HG02884 (cell line): ENCODE measurements around the gene SYT2.
"Not testable (repeated sequence)": the region's sequence is repeated elsewhere in the genome, so short reads cannot be mapped to it uniquely, and the experiment has no call there.

ENCODE experiments used
- ATAC-seq: cut with Tn5 transposase; IDR thresholded peaks from one replicate; pipeline ENCODE4 v1.9.1; 2021; ENCODE audit warnings: mild to moderate bottlenecking, moderate library complexity; ENCODE audit not compliant: unreplicated experiment

The SYT2 gene

GRCh38 chr1:202710070-202711045 is at the start of gene SYT2:
Gene SYT2 (minus strand): TSS chr1:202710454. CDS start chr1:202605772, 104,682 bp downstream.
- ATAC-seq, result no peak

DNA sequence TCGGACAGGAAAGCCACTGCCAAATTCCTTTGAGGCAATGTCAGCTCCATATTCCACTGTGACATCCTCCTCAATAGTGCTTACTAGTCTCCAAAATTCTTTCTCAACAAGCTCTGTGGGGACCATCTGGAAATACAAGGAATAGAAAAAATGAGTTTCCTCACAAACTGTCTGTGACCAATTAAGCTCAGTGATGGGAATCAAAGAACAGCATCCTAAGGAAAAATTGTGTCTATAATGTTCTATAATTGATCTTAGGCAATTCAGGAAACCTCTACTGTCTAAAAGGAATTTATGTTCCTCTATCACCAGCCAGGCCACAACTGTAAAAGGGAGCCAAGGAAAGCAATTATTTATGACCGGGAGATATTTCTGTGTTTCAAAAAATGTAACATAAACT is 46.1 kb upstream of the SYT2 start:
- no peak for ATAC-seq

GRCh38 chr1:202754293-202754692 is 44.0 kb upstream of the SYT2 start:
- ATAC-seq, result no peak

DNA sequence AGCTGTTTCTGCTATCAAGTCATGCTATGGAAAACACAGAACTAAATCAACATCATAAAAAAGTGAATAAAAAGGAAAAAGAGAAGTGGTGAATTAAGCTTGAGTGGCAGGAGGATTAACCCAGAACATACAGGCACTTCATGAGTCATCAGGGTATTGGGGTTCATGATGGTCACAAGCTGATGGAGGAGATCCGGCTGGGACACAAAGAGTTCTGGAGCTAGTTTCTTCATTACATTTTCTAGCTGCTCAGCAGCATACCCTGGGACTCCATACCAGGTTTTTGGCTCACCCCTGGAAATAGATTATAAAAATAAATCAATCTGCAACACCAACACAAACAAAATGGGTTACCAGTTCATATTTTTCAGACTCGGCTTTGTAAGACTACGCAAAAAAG is 42.5 kb upstream of the SYT2 start:
- no peak for ATAC-seq

- no peak for ATAC-seq
Observed at GRCh38 chr1:202750761-202751160, 40.5 kb upstream of the SYT2 start.

DNA sequence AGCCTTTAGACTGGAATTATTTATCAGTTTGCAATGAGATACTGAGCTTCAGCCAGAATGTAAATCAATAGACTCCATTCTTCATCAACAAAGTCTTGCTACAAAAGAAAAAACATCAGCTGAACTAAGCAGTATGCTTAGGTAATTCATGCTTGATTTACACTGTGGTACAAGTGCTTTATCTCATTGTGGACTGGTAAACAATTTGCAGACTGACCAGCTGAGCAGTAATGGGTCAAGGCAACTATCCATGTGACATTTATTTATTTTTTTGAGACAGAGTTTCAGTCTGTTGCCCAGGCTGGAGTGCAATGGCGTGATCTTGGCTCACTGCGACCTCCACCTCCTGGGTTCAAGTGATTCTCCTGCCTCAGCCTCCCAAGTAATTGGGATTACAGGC is 39.8 kb upstream of the SYT2 start:
- no peak for ATAC-seq

- no peak for ATAC-seq
Observed at GRCh38 chr1:202745323-202745888, 35.2 kb upstream of the SYT2 start.

GRCh38 chr1:202744770-202745169 is 34.5 kb upstream of the SYT2 start:
- ATAC-seq, result not testable (repeated sequence)

DNA sequence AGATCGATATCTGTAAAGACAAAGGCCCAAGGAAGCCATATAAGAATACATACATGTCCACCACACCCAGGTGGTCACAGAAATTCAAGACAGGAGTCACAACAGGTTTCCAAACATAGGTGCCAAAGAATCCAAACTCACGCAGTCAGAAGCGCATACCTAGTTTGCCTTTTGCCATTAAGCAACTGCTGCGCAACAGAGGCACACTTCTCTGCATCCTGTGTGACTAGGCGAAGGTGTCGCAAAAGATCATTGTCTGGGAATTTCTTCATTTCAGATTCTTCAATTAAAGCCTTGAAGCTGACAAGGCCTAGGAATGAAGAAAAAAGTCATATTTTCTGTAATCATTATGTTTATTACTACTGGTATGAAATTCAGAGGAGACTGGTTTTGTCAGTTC is 32.2 kb upstream of the SYT2 start:
- no peak for ATAC-seq

DNA sequence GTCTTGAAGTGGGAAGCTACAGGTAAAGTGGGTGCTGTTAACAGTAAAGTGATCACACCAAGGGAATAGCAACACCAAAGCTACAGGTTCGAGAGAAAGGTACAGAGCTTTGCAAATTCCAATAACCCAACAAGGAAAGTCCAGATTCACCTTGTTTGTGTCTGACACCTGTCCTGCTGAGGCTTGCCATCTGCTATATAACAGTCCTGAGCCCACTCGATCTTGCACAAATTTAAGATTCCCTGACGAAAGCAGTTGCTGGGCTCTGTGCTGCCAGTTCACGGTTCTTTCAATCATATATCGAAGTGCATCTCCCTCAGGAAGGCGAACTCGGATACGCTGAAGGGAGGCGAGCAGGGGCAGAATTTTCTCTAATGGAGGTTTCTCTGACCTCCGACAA is 23.0 kb upstream of the SYT2 start:
- ATAC-seq, result no peak

GRCh38 chr1:202728951-202729350 is 18.7 kb upstream of the SYT2 start:
- no peak for ATAC-seq

GRCh38 chr1:202725526-202725925 is 15.3 kb upstream of the SYT2 start:
- no peak for ATAC-seq

DNA sequence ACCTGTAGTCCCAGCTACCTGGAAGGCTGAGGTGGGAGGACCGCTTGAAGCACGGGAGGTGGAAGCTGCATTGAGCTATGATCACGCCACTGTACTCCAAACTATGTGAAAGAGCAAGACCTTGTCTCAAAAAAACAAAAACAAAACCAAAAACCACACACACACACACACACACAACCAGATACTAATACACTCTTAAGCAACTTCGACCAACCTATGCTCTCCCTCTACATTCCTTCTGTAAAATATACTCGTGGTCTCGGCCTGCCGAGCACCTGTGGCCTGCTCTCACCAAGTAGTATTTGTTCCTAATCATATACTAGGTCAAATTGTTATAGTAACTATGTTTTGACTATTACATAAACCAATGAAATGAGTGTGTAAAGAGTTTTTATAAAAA is 13.5 kb upstream of the SYT2 start:
- no peak for ATAC-seq

DNA sequence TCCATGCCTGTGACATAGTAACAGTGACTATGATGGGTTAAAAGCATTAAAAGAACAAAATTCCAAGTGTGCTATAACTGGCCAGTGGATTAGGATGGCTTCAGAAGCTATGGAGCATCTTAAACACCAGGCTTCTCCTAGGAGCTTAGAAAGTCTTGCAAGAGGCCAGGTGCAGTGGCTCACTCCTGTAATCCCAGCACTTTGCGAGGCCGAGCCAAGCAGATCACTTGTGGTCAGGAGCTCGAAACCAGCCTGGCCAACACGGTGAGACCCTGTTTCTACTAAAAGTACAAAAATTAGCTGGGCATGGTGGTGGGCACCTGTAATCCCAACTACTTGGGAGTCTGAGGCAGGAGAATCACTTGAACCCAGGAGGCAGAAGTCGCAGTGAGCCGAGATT is 12.8 kb upstream of the SYT2 start:
- ATAC-seq, result not testable (repeated sequence)

DNA sequence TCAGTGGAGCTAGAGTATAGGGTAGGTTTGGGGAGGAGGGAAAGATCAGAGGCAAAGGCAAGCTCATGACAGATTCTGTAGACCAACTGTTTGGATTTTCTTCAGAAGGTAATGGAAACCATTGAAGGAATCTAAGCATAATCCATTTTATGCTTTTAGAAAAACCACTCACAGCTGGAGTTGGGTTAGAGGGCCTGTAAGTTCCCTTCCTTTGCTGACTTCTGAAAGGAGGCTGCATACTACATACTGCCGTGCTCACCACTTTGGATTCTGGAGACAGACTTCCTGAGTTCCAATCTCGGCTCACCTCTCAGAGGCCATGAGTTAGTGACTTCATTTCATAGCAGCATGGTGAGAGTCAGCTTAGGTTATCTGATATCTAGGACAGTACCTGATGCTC is 6.4 kb upstream of the SYT2 start:
- no peak for ATAC-seq

DNA sequence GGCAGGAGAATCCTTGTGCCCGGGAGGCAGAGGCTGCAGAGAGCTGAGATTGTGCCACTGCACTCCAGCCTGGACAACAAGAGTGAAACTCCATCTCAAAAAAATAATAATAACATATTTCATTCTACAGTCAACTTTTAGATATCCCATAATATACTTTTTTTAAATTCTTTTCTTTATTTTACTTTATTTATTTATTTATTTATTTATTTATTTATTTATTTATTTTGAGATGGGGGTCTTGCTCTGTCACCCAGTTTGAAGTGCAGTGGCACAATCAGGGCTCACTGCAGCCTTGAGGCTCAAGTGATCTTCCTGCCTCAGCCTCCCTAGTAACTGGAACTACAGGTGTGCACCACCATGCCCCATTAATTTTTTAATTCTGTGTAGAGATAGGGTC is 3.9 kb upstream of the SYT2 start:
- ATAC-seq, result not testable (repeated sequence)

GRCh38 chr1:202713110-202713509 is 2.9 kb upstream of the SYT2 start:
- no peak for ATAC-seq

GRCh38 chr1:202711949-202712635 is 1.8 kb upstream of the SYT2 start:
- ATAC-seq, result no peak

GRCh38 chr1:202709276-202710041 is 795 bp downstream of the SYT2 start:
- no peak for ATAC-seq

DNA sequence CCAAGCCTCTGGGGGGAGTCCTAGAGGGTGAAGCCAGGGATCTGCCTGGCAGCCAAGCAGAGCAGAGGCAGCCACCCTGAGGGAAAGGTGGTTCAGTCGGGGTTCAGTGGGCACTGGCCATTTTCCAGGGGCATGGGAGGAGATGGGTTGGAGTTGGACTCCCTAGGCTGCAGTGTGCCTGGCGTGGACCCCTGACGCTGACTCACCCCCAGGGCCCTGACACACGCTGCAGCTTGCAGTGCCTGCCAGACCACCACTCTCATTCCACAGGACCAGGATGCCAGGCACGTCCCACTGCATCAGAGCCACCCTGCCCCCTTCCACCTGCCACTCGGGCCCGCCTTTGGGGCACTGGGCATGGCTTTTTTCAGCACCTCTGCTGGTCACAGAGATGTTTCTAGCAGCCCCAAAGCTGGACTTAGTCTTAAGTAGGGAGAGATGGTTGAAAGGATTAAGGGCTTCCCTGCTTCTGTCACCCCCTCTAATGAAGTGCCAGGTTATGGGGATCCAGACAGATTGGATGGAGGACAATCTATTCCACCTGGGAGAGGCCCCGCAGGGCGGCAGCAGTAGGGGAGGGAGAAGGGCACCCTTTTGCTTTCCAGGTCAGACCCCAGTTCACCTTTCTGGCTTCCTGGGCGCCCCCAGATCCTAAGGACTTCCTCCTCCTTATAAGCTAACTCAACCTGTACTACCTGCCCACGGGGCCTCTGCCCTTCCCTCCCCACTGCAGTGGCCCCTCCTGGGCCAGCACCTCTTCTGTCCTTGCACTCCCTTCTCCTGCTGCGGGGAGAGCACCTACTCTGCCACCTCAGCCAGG is 1.6 kb downstream of the SYT2 start:
- ATAC-seq, result no peak
